ENCODE data around the gene BCL6. TPM values are rescaled to one million over a fixed set of nuclear protein-coding genes. Genes with fewer than 3 reads are reported as not detected.

Gene BCL6
- total and polyA plus RNA-seq, 2 of the 8 experiments (the other 6 are each of a cell fraction or from before 2014, with no cell fraction given): 5.7 to 10.4 TPM

DNA sequence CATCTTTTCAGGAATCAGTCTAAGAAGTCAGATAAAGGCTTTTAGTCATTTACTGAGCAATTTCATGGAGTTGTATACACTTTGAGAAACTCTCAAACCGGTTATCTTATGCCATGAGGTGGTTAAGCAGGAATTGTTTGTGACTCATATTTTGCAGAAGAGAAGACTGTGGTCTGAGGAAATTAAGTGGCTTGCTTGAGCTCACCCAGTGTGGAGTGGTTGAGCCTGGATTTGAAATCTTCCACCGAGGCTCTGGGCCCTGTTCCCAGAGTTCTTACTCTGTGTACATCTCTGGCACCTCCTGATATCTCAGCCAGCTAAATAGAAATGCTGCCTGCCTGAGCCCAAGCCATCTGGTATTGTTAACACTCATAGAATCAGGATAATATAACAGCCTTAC lies 37.8 kb upstream of the BCL6 start (continued):
- TF ChIP-seq SRF (IDR thresholded peaks at IDR 0.05; ENCODE audit: low read depth, low read length) (no peak), CBX8 (IDR thresholded peaks at IDR 0.05; ENCODE audit: borderline replicate concordance, low read depth, low read length) (no peak), GTF2F1 (IDR thresholded peaks at IDR 0.05; ENCODE audit: borderline replicate concordance, low read depth, low read length) (no peak), RNF2 (IDR thresholded peaks at IDR 0.05; ENCODE audit: borderline replicate concordance, low read depth, low read length, missing control alignments, poor library complexity, severe bottlenecking) (no peak), KDM1A (IDR thresholded peaks at IDR 0.05; ENCODE audit: borderline replicate concordance, low read length) (no peak), TAF7 (optimal IDR thresholded peaks at IDR 0.05; ENCODE audit: borderline replicate concordance, low read depth, low read length) (no peak)
